GM12872 (cell line): ENCODE results near the gene SLC22A23.

Source experiments
- TF ChIP-seq, protein P1 (sequence below): IDR thresholded peaks from 3 replicates; pipeline ENCODE4 v1.5.1; 2011; ENCODE audit warnings: low read depth, mild to moderate bottlenecking, low read length, moderate library complexity; ENCODE audit not compliant: insufficient read depth

The SLC22A23 gene

DNA sequence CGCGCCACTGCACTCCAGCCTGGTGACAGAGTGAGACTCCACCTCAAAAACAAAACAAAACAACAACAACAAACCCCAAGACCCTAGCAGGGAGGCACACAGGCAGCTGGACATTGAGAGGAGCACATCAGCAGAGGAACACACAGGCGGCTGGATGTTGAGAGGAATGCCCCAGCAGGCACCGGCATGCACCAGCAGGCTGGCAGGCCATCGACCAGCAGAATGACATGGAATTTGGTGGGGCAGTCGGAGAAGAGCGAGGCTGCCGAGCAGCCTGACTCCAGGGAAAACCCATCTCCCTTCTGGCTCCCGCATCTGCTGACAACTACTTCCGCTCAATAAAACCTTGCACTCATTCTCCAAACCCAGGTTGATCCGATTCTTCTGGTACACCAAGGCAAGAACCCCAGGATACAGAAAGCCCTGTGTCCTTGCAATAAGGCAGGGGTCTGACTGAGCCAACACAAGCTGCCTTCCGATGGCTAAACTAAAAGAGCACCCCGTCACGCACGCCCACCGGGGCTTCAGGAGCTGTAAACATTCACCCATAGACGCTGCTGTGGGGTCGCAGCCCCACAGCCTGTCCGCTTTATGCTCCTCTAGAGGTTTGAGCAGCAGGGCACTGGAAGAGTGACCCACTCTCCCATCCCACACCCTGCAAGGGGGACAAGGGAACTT is 60.2 kb downstream of the SLC22A23 start:
- TF ChIP-seq, protein P1, sequence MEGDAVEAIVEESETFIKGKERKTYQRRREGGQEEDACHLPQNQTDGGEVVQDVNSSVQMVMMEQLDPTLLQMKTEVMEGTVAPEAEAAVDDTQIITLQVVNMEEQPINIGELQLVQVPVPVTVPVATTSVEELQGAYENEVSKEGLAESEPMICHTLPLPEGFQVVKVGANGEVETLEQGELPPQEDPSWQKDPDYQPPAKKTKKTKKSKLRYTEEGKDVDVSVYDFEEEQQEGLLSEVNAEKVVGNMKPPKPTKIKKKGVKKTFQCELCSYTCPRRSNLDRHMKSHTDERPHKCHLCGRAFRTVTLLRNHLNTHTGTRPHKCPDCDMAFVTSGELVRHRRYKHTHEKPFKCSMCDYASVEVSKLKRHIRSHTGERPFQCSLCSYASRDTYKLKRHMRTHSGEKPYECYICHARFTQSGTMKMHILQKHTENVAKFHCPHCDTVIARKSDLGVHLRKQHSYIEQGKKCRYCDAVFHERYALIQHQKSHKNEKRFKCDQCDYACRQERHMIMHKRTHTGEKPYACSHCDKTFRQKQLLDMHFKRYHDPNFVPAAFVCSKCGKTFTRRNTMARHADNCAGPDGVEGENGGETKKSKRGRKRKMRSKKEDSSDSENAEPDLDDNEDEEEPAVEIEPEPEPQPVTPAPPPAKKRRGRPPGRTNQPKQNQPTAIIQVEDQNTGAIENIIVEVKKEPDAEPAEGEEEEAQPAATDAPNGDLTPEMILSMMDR = no peak

DNA sequence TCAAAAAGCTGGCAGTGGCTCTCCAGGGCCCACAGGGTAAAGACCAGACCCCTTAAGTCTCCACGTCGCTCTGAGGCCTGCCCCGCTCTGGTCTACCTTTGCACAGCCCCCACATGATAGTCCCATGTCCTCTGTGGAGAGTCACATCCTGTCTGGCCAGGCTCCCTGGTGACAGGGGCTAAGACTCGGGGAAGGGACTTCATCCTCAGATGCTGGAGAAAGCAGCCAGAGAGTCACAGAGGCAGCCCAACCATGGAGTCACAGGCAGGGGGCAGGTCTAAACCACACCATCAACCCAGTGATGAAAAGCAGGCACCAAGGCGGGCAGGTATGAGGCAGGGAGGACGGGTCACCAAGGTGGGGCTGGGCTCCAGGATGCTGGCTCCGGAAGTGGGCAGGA is 62.2 kb downstream of the SLC22A23 start:
- TF ChIP-seq, protein P1 = no peak

DNA sequence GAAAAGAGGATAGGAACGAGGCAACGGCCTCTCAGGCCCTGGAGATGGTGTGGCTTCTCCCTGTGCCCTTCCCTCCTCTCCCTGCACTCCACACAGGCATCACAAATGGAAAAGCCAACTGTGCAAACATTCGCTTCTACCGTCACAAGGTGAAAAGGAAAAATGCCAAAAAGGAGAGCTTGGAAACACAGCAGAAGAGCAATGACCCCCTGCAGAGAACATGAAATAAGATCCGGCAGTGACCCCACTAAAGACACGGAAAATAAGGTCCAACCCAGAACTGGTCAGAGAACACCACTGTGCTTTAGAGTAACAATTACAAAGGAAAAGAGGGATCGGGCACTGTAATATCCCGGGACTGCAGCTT is 63.0 kb downstream of the SLC22A23 start:
- TF ChIP-seq, protein P1 = no peak

DNA sequence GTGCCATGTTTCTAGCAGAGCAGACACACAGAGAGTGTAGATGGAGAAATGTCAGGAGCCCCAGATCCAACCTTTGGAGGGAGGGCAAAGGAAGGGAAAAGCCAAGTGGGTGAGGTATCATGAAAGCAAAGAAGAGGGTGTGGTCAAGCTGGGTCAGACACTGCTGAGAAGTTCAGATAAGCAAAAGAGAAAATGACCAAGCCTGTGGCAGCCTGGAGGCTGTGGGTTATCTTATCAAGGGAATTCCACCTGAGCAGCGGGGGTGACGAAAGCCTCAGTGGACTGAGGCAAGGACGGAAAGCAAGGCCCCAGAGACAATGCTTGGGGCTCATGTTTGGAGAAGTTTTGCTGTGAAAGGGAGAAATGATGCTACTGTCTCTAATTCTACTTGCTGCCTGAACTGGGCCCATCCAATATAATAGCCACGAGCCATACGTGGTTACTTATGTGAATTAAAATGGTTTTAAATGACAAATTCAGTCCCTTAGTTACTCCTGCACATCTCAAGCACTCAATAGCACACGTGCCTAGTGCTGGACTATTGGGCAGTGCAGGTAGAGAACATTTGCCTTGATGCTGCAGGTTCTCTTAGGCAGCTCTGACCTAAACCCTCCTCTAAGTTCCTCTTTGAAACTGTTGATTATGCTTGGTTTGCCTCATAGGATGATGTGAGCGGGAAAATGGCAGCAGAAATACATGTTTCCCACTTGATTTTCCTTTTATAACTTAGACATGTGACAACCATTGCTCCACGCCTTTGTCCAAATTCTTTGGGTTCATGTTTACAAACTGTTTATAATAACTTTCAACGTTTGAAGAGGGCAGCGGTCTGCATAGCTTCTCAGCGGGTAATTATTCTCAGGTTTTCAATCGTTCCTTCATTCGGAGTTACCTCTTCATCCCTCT is 63.7 kb downstream of the SLC22A23 start:
- TF ChIP-seq, protein P1 = no peak

DNA sequence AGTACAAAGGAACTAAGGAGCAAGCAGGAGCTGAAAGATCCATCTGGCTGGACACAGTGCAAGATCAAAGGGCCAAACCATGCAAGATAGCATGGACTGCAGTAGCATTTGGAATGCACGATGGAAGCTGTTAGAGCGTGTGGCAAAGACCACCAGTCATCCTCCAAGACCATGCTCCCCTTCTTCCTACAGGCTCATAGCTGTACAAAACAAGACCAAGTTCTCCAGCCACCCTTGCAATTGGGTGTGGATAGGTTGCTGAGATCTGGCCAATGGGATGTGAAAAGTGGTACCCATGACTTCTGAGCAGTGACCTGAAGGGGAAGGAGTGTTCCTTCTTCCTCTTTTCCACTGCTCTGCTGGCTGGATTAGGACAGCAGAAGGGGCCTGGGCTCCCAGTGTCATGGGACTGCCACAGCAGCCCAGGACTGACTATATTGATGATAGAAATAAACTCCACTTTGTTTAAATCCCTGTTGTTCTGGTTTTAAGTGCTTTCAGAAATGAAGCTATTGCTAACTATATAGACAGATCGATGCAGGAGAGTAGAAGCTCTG is 64.9 kb downstream of the SLC22A23 start:
- TF ChIP-seq, protein P1 = no peak

DNA sequence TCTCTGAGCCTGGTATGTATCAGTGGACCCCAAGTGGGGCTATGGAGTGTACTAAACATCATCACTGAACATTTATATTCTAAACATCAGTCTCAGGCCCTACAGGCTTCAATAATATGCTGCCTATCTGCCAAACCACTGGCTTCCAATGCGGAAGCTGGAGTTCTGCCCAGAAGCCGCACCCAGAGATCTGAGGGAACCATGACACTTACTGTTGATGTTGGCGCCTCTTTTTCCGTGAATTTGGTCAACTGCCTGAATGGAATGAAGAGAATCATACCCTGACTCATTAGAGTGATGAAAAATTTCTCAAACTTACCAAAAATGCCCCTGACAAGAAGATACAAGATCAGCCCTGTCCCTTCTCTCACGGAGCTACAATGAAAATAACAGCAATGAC is 66.2 kb downstream of the SLC22A23 start:
- TF ChIP-seq, protein P1 = no peak

DNA sequence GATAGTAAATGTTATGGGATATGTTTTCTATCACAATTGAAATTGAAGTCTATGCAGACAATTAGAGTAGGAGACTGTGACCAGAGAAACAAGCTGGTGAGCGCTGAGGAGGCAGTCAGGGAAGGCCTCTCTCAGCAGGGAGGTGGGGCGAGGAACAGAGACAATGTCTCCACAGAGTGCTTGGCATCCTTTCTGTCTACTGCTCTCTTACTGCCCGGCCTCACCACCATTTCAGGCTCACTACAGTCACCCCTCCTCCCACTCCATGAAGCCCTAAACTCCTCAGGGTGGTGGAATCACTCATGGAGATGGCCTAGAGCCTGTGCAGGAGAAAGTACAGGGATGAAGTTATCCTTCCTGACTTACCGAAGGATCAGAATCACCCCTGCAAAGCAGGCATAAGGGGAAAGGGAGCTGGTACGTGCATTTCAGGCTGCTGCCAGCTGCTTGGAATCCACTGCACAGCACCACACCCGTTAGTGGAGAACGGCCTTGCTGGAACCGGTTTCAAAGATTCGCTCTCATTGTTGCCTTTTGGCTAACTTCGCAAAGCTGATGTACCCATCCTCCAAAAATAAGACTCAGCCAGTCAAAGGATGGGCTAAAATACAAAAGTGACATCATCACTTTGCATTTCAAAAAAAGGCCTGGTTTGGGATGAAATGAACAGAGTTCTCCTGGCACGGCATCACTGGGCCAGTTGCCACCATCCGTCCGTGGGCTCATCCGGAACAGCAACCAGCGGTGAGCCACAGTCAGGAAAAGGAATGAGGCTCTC is 67.3 kb downstream of the SLC22A23 start:
- TF ChIP-seq, protein P1 = no peak
